Measurements from ENCODE around the gene NOX5.
"Not testable (repeated sequence)": the region's sequence is repeated elsewhere in the genome, so short reads cannot be mapped to it uniquely, and the experiment has no call there.

Gene NOX5

GRCh38 chr15:69014454-69014853, at the start of gene NOX5:
TSS of gene NOX5 (plus strand) at chr15:69014695. CDS start at chr15:69014736, 41 bp downstream.
- DNase-seq: no peak

GRCh38 chr15:68966996-68967395, 47.5 kb upstream of the NOX5 start:
- no peak for DNase-seq

- no peak for DNase-seq
Observed at GRCh38 chr15:68967948-68968347, 46.5 kb upstream of the NOX5 start.

GRCh38 chr15:68969298-68969697, 45.2 kb upstream of the NOX5 start:
- DNase-seq: no peak

GRCh38 chr15:68972201-68973065, 42.1 kb upstream of the NOX5 start:
- DNase-seq: no peak

- not testable (repeated sequence) for DNase-seq
Observed at GRCh38 chr15:68975651-68976160, 38.8 kb upstream of the NOX5 start.

- DNase-seq: not testable (repeated sequence)
Observed at GRCh38 chr15:68977426-68977825, 37.1 kb upstream of the NOX5 start.

- DNase-seq: no peak
Observed at GRCh38 chr15:68979006-68979405, 35.5 kb upstream of the NOX5 start.

GRCh38 chr15:68979816-68980215, 34.7 kb upstream of the NOX5 start:
- DNase-seq: no peak

GRCh38 chr15:68980786-68981185, 33.7 kb upstream of the NOX5 start:
- no peak for DNase-seq

- DNase-seq: no peak
Observed at GRCh38 chr15:68981941-68982340, 32.6 kb upstream of the NOX5 start.

- no peak for DNase-seq
Observed at GRCh38 chr15:68982976-68983563, 31.4 kb upstream of the NOX5 start.

GRCh38 chr15:68983961-68984481, 30.5 kb upstream of the NOX5 start:
- no peak for DNase-seq

GRCh38 chr15:68984586-68984985, 29.9 kb upstream of the NOX5 start:
- no peak for DNase-seq

- no peak for DNase-seq
Observed at GRCh38 chr15:68985361-68985891, 29.1 kb upstream of the NOX5 start.

- DNase-seq: no peak
Observed at GRCh38 chr15:68986322-68986721, 28.2 kb upstream of the NOX5 start.

- no peak for DNase-seq
Observed at GRCh38 chr15:68987120-68987519, 27.4 kb upstream of the NOX5 start.

GRCh38 chr15:68987676-68988075, 26.8 kb upstream of the NOX5 start:
- DNase-seq: no peak

GRCh38 chr15:68989541-68990230, 24.8 kb upstream of the NOX5 start:
- no peak for DNase-seq

GRCh38 chr15:68990231-68990991, 24.1 kb upstream of the NOX5 start:
- DNase-seq: no peak

GRCh38 chr15:68990992-68991500, 23.4 kb upstream of the NOX5 start:
- no peak for DNase-seq

GRCh38 chr15:68991723-68992122, 22.8 kb upstream of the NOX5 start:
- DNase-seq: no peak
